KMS-11 (cell line): ENCODE results near the gene METRN.

Experiments
- H2AFZ ChIP-seq: fragments of 200-600 bp; sonication (generic); 2 replicates; pipeline ENCODE4 v1.6.1; 2016; ENCODE audit warnings: antibody characterized with exemption, mixed run types, low read depth
- H3K27ac ChIP-seq: fragments of 200-600 bp; sonication (generic); 2 replicates; pipeline ENCODE4 v1.6.1; 2016; ENCODE audit warnings: mild to moderate bottlenecking, mixed run types
- H3K27me3 ChIP-seq: fragments of 200-600 bp; sonication (generic); 2 replicates; pipeline ENCODE4 v1.6.1; 2017; ENCODE audit warnings: mild to moderate bottlenecking, low read depth, mixed run types, moderate library complexity; ENCODE audit not compliant: insufficient read depth
- H3K36me3 ChIP-seq: fragments of 200-600 bp; sonication (generic); 2 replicates; pipeline ENCODE4 v1.6.1; 2017; ENCODE audit warnings: mild to moderate bottlenecking, mixed run types; ENCODE audit not compliant: insufficient read depth
- H3K4me1 ChIP-seq: fragments of 200-600 bp; sonication (generic); 2 replicates; pipeline ENCODE4 v1.6.1; 2016; ENCODE audit warnings: mild to moderate bottlenecking, low read depth, mixed run types; ENCODE audit not compliant: poor library complexity, severe bottlenecking
- H3K4me2 ChIP-seq: fragments of 200-600 bp; sonication (generic); 2 replicates; pipeline ENCODE4 v1.7.0; 2016; ENCODE audit warnings: mild to moderate bottlenecking, mixed run types
- H3K4me3 ChIP-seq: fragments of 200-600 bp; sonication (generic); IDR thresholded peaks from 2 replicates; pipeline ENCODE4 v1.6.1; 2017; ENCODE audit warnings: low read depth, low read length, mixed read lengths; ENCODE audit not compliant: insufficient read depth
- H3K79me2 ChIP-seq: fragments of 200-600 bp; sonication (generic); 2 replicates; pipeline ENCODE4 v1.6.1; 2016; ENCODE audit warnings: low read depth, mixed run types; ENCODE audit not compliant: insufficient read depth
- H3K9ac ChIP-seq: fragments of 200-600 bp; sonication (generic); 2 replicates; pipeline ENCODE4 v1.6.1; 2016; ENCODE audit warnings: mild to moderate bottlenecking, mixed run types
- H4K20me1 ChIP-seq: fragments of 200-600 bp; sonication (generic); 2 replicates; pipeline ENCODE4 v1.6.1; 2016; ENCODE audit warnings: mild to moderate bottlenecking, mixed run types; ENCODE audit not compliant: insufficient read depth
- CTCF ChIP-seq: fragments of 200-600 bp; sonication (generic); conservative IDR thresholded peaks from 2 replicates; pipeline ENCODE4 v1.6.1; 2017; ENCODE audit warnings: low read depth, mild to moderate bottlenecking, antibody characterized with exemption, low read length, moderate library complexity, mixed read lengths

Gene METRN

DNA sequence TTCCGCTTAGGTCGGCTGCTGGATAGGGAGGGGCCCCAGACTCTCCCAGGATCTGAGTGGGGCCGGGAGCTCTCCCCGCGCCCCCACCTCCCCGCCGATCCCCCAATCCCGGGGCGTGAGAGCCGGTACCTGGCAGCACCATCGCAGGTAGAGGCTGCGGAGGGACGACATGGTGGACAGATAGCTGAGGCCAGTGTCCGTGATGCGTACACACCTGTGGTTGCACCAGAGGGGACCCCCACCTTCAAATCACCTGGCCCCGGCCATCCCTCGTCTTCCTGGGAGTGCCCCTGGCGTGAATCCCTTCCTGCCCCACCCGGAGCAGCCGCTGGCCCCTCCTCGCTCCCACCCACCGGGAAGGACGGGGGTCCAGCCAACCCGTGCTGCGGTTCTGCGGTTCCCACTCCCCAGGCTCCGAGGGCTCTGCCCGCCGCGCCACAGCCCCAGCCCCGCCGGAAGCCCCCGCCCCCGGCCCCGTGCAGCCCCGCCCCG is 20.0 kb upstream of the METRN start:
- no peaks in the 10 kb centered on the region for H4K20me1 ChIP-seq
- peaks cover 70% of the 10 kb centered on the region for H3K27me3 ChIP-seq
- no peaks in the 10 kb centered on the region for H3K79me2 ChIP-seq
- no peak overlapping the region for H3K27ac ChIP-seq
- H3K4me3 ChIP-seq = no peak overlapping the region
- H2AFZ ChIP-seq = peak overlapping the region; percentile 44; the same call in 1 of the 2 replicates
- H3K9ac ChIP-seq = no peak overlapping the region
- H3K36me3 ChIP-seq = no peaks in the 10 kb centered on the region
- peaks cover 5% of the 10 kb centered on the region for H3K4me1 ChIP-seq
- peak overlapping the region; percentile 67; the same call in 1 of the 2 replicates for H3K4me2 ChIP-seq
- no peak for TF ChIP-seq CTCF

GRCh38 chr16:695355-696089 is 19.4 kb upstream of the METRN start:
- Histone ChIP-seq H3K79me2 (no peaks in the 10 kb centered on the region), H3K27ac (peak overlapping the region; percentile 28; the same call in 1 of the 2 replicates), H3K4me1 (peaks cover 5% of the 10 kb centered on the region), H3K4me2 (peak overlapping the region; percentile 95), H3K9ac (peak overlapping the region; percentile 37; the same call in 1 of the 2 replicates), H2AFZ (peak overlapping the region; percentile 82; the same call in 1 of the 2 replicates), H4K20me1 (no peaks in the 10 kb centered on the region), H3K27me3 (peaks cover 76% of the 10 kb centered on the region), H3K4me3 (no peak overlapping the region), H3K36me3 (no peaks in the 10 kb centered on the region)
- no peak for TF ChIP-seq CTCF

DNA sequence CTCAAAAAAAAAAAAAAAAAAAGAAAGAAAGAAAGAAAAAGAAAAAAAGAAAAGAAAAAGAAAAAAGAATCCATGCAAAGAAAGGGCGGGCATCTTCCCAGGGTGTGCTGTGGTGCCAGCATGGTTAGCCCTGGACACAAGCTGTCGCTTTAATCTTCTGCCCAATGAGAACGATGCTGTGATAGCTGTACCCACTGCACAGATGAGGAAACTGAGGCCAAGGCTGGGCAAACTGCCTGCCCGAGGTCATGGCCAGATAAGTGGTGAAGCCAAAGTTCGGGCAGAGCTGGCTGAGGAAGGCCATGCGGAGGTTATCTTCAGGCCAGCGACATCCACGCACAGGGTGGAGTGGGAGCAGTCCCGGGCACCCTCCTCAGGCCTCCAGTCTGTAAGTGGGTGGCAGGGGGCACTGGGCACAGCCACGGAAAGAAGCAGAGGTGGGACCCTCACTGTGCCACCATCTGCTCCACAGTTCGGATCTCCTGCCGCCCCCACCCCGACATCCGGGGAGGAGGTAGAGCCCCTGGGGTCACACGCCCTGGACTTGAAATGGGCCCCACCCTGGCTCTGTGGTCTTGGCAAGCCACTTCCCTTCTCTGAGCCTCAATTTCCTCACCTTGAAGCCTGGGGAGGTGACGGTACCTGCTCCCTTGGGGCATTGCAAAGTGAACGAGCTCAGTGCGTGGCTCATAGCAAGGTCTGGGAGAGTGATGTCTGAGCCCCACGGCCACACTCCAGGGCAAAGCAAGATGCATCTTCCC is 15.8 kb upstream of the METRN start:
- no peak for TF ChIP-seq CTCF

GRCh38 chr16:700684-701584 is 14.0 kb upstream of the METRN start:
- no peak overlapping the region for H2AFZ ChIP-seq
- no peak for TF ChIP-seq CTCF
- no peaks in the 10 kb centered on the region for H3K36me3 ChIP-seq
- peaks cover 80% of the 10 kb centered on the region for H3K27me3 ChIP-seq
- H3K9ac ChIP-seq = no peak overlapping the region
- no peaks in the 10 kb centered on the region for H3K79me2 ChIP-seq
- no peak overlapping the region for H3K4me2 ChIP-seq
- H3K27ac ChIP-seq = no peak overlapping the region
- H3K4me3 ChIP-seq = no peak overlapping the region
- peaks cover 5% of the 10 kb centered on the region for H3K4me1 ChIP-seq
- no peaks in the 10 kb centered on the region for H4K20me1 ChIP-seq

More for the DNA sequence above, 15.8 kb upstream of the METRN start:
- H3K27me3 ChIP-seq = peaks cover 82% of the 10 kb centered on the region
- H3K4me3 ChIP-seq = no peak overlapping the region
- H3K4me1 ChIP-seq = peaks cover 5% of the 10 kb centered on the region
- H3K79me2 ChIP-seq = no peaks in the 10 kb centered on the region
- H3K9ac ChIP-seq = no peak overlapping the region
- H3K36me3 ChIP-seq = no peaks in the 10 kb centered on the region
- no peaks in the 10 kb centered on the region for H4K20me1 ChIP-seq
- H3K27ac ChIP-seq = no peak overlapping the region
- H2AFZ ChIP-seq = no peak overlapping the region
- no peak overlapping the region for H3K4me2 ChIP-seq
